NCI-H345 treated with DMSO at 0.1 percent for 48 hours (cell line): ENCODE results near the gene AMOTL1.
"Not testable (repeated sequence)": the region's sequence is repeated elsewhere in the genome, so short reads cannot be mapped to it uniquely, and the experiment has no call there.

Experiments
- DNase-seq: peaks from one replicate; lab custom pipeline; 2025; ENCODE audit not compliant: unreplicated experiment; lab: John Stamatoyannopoulos, UW

Gene AMOTL1

GRCh38 chr11:94876645-94877442 lies 108.7 kb downstream of the AMOTL1 start:
- no peak for DNase-seq

GRCh38 chr11:94877443-94878200 lies 109.5 kb downstream of the AMOTL1 start:
- DNase-seq = no peak

- no peak for DNase-seq
These were observed 110.8 kb downstream of the AMOTL1 start for GRCh38 chr11:94879006-94879405.

- no peak for DNase-seq
These were observed 112.1 kb downstream of the AMOTL1 start for GRCh38 chr11:94880216-94880615.

GRCh38 chr11:94882931-94883330 lies 114.8 kb downstream of the AMOTL1 start:
- no peak for DNase-seq

- no peak for DNase-seq
These were observed 115.7 kb downstream of the AMOTL1 start for GRCh38 chr11:94883878-94884277.

GRCh38 chr11:94884376-94884775 lies 116.2 kb downstream of the AMOTL1 start:
- DNase-seq = no peak

GRCh38 chr11:94885133-94885532 lies 117.0 kb downstream of the AMOTL1 start:
- DNase-seq = no peak

GRCh38 chr11:94885581-94885980 lies 117.4 kb downstream of the AMOTL1 start:
- DNase-seq = no peak

GRCh38 chr11:94888204-94888603 lies 120.0 kb downstream of the AMOTL1 start:
- DNase-seq = no peak

GRCh38 chr11:94895451-94895850 lies 127.3 kb downstream of the AMOTL1 start:
- no peak for DNase-seq

GRCh38 chr11:94895971-94896370 lies 127.8 kb downstream of the AMOTL1 start:
- DNase-seq = no peak

- DNase-seq = peak; percentile 13
These were observed 129.2 kb downstream of the AMOTL1 start for GRCh38 chr11:94897330-94897768.

GRCh38 chr11:94907226-94907625 lies 139.1 kb downstream of the AMOTL1 start:
- DNase-seq = no peak

- DNase-seq = no peak
These were observed 141.2 kb downstream of the AMOTL1 start for GRCh38 chr11:94909371-94909820.

GRCh38 chr11:94910270-94910669 lies 142.1 kb downstream of the AMOTL1 start:
- DNase-seq = no peak

GRCh38 chr11:94910779-94911178 lies 142.6 kb downstream of the AMOTL1 start:
- DNase-seq = no peak

GRCh38 chr11:94912806-94913205 lies 144.7 kb downstream of the AMOTL1 start:
- no peak for DNase-seq

GRCh38 chr11:94913718-94914394 lies 145.7 kb downstream of the AMOTL1 start:
- not testable (repeated sequence) for DNase-seq

- DNase-seq = no peak
These were observed 152.2 kb downstream of the AMOTL1 start for GRCh38 chr11:94920311-94920710.

GRCh38 chr11:94922321-94923003 lies 154.3 kb downstream of the AMOTL1 start:
- no peak for DNase-seq
